DOHH2 (cell line): Measurements from ENCODE around the gene NPBWR2.
A peak's percentile ranks its signal among the peaks of the same experiment; 100 is the strongest.

Experiments used
- H3F3A ChIP-seq: fragments of 200-600 bp; sonication (generic), shearing (Covaris generic); 2 replicates; pipeline ENCODE4 v1.6.0; 2016; ENCODE audit warnings: antibody characterized with exemption, mild to moderate bottlenecking; ENCODE audit not compliant: control insufficient read depth, insufficient read depth
- H3K27ac ChIP-seq: fragments of 200-600 bp; sonication (generic); 2 replicates; pipeline ENCODE4 v1.5.1; 2014; ENCODE audit warnings: low read depth, mild to moderate bottlenecking, low read length, moderate library complexity
- H3K27me3 ChIP-seq: fragments of 200-600 bp; sonication (generic); 2 replicates; pipeline ENCODE4 v1.6.1; 2014; ENCODE audit warnings: mild to moderate bottlenecking, low read length, mixed read lengths; ENCODE audit not compliant: control insufficient read depth
- H3K36me3 ChIP-seq: fragments of 200-600 bp; sonication (generic); 2 replicates; pipeline ENCODE4 v1.6.1; 2014; ENCODE audit warnings: mild to moderate bottlenecking, low read length, moderate library complexity, mixed read lengths; ENCODE audit not compliant: control insufficient read depth
- H3K4me1 ChIP-seq: fragments of 200-600 bp; sonication (generic); 2 replicates; pipeline ENCODE4 v1.6.1; 2014; ENCODE audit warnings: mild to moderate bottlenecking, low read length, mixed read lengths; ENCODE audit not compliant: control insufficient read depth
- H3K4me2 ChIP-seq: fragments of 200-600 bp; sonication (generic); 2 replicates; pipeline ENCODE4 v1.6.0; 2014; ENCODE audit warnings: mild to moderate bottlenecking, low read length, moderate library complexity
- H3K4me3 ChIP-seq: fragments of 200-600 bp; sonication (generic); 2 replicates; pipeline ENCODE4 v1.5.1; 2014; ENCODE audit warnings: mild to moderate bottlenecking, low read length, mixed read lengths
- H3K79me2 ChIP-seq: fragments of 200-600 bp; sonication (generic); 2 replicates; pipeline ENCODE4 v1.6.1; 2014; ENCODE audit warnings: mild to moderate bottlenecking, low read length, mixed read lengths; ENCODE audit not compliant: control insufficient read depth
- H3K9me2 ChIP-seq: fragments of 200-600 bp; sonication (generic); replicated peaks from 2 replicates; pipeline ENCODE4 v1.6.1; 2014; ENCODE audit warnings: mild to moderate bottlenecking, low read length, mixed read lengths; ENCODE audit not compliant: control insufficient read depth
- H3K9me3 ChIP-seq: fragments of 200-600 bp; sonication (generic); 2 replicates; pipeline ENCODE4 v1.6.1; 2014; ENCODE audit warnings: antibody characterized with exemption, low read length, mixed read lengths; ENCODE audit not compliant: control insufficient read depth, insufficient read depth
- H4K20me1 ChIP-seq: fragments of 200-600 bp; sonication (generic); 2 replicates; pipeline ENCODE4 v1.6.0; 2014; ENCODE audit warnings: low read depth, mild to moderate bottlenecking, antibody characterized with exemption, low read length, moderate library complexity; ENCODE audit not compliant: control insufficient read depth, insufficient read depth
- EZH2phosphoT487 ChIP-seq: fragments of 200-600 bp; sonication (generic); IDR thresholded peaks from 2 replicates; pipeline ENCODE4 v1.6.1; 2017; ENCODE audit warnings: borderline replicate concordance, mild to moderate bottlenecking, antibody characterized with exemption, low read length, moderate library complexity, mixed read lengths
- TF ChIP-seq, protein P1 (sequence below): fragments of 200-600 bp; sonication (generic); IDR thresholded peaks from one replicate; pipeline ENCODE4 v1.5.1; 2014; ENCODE audit warnings: antibody characterized with exemption, mild to moderate bottlenecking, low read depth, low read length; ENCODE audit not compliant: poor library complexity, severe bottlenecking

Gene NPBWR2

GRCh38 chr20:64086801-64087200 lies 20.6 kb downstream of the NPBWR2 start:
- no peak overlapping the region for H3K27ac ChIP-seq
- H3K79me2 ChIP-seq, result no peaks in the 10 kb centered on the region
- H3K9me2 ChIP-seq, result no peaks in the 10 kb centered on the region
- no peaks in the 10 kb centered on the region for H4K20me1 ChIP-seq
- H3K36me3 ChIP-seq, result no peaks in the 10 kb centered on the region
- TF ChIP-seq EZH2phosphoT487, result no peak
- TF ChIP-seq, protein P1, sequence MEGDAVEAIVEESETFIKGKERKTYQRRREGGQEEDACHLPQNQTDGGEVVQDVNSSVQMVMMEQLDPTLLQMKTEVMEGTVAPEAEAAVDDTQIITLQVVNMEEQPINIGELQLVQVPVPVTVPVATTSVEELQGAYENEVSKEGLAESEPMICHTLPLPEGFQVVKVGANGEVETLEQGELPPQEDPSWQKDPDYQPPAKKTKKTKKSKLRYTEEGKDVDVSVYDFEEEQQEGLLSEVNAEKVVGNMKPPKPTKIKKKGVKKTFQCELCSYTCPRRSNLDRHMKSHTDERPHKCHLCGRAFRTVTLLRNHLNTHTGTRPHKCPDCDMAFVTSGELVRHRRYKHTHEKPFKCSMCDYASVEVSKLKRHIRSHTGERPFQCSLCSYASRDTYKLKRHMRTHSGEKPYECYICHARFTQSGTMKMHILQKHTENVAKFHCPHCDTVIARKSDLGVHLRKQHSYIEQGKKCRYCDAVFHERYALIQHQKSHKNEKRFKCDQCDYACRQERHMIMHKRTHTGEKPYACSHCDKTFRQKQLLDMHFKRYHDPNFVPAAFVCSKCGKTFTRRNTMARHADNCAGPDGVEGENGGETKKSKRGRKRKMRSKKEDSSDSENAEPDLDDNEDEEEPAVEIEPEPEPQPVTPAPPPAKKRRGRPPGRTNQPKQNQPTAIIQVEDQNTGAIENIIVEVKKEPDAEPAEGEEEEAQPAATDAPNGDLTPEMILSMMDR, result no peak
- no peak overlapping the region for H3K4me2 ChIP-seq
- peaks cover 3% of the 10 kb centered on the region; the same call in 1 of the 2 replicates for H3F3A ChIP-seq
- no peak overlapping the region for H3K4me3 ChIP-seq
- peaks cover 7% of the 10 kb centered on the region; the same call in 1 of the 2 replicates for H3K9me3 ChIP-seq
- H3K4me1 ChIP-seq, result peaks cover 18% of the 10 kb centered on the region
- H3K27me3 ChIP-seq, result peaks cover 30% of the 10 kb centered on the region

- no peak for TF ChIP-seq EZH2phosphoT487
- TF ChIP-seq, protein P1, result no peak
- Histone ChIP-seq H3K9me3 (peaks cover 7% of the 10 kb centered on the region; the same call in 1 of the 2 replicates), H3K27ac (no peak overlapping the region), H4K20me1 (no peaks in the 10 kb centered on the region), H3K36me3 (no peaks in the 10 kb centered on the region), H3F3A (peaks cover 10% of the 10 kb centered on the region; the same call in 1 of the 2 replicates), H3K9me2 (no peaks in the 10 kb centered on the region), H3K4me2 (no peak overlapping the region), H3K4me3 (no peak overlapping the region), H3K79me2 (no peaks in the 10 kb centered on the region), H3K27me3 (peaks cover 30% of the 10 kb centered on the region), H3K4me1 (peaks cover 31% of the 10 kb centered on the region)
These were observed 22.6 kb downstream of the NPBWR2 start for GRCh38 chr20:64084685-64085152.

GRCh38 chr20:64083804-64084684 lies 23.3 kb downstream of the NPBWR2 start, which contains the start of gene LKAAEAR1:
LKAAEAR1 (minus strand) TSS chr20:64084398; CDS start chr20:64084219, 179 bp downstream.
- Histone ChIP-seq H4K20me1 (no peaks in the 10 kb centered on the region), H3K4me3 (peak within 1 kb of the TSS; percentile 48), H3K27me3 (peaks cover 26% of the 10 kb centered on the region), H3K4me2 (peak within 1 kb of the TSS; percentile 58), H3K79me2 (peaks cover 2% of the 10 kb centered on the region), H3K9me3 (peaks cover 7% of the 10 kb centered on the region; the same call in 1 of the 2 replicates), H3K27ac (no peak within 1 kb of the TSS), H3F3A (peaks cover 10% of the 10 kb centered on the region; the same call in 1 of the 2 replicates), H3K36me3 (peaks cover 3% of the 10 kb centered on the region), H3K9me2 (no peaks in the 10 kb centered on the region), H3K4me1 (peaks cover 31% of the 10 kb centered on the region)
- TF ChIP-seq, protein P1, result no peak
- no peak for TF ChIP-seq EZH2phosphoT487
